ENCODE measurements around the gene HCFC1.

Gene HCFC1

GRCh38 chrX:153939573-153939972, 32.0 kb downstream of the HCFC1 start:
- intact Hi-C loops (cut with micrococcal nuclease): no loop called here
- Mint-ChIP-seq H3K36me3 (ENCODE audit: low read depth) (peaks cover 63% of the 10 kb centered on the region), H3K4me3 (peak overlapping the region; percentile 34)

DNA sequence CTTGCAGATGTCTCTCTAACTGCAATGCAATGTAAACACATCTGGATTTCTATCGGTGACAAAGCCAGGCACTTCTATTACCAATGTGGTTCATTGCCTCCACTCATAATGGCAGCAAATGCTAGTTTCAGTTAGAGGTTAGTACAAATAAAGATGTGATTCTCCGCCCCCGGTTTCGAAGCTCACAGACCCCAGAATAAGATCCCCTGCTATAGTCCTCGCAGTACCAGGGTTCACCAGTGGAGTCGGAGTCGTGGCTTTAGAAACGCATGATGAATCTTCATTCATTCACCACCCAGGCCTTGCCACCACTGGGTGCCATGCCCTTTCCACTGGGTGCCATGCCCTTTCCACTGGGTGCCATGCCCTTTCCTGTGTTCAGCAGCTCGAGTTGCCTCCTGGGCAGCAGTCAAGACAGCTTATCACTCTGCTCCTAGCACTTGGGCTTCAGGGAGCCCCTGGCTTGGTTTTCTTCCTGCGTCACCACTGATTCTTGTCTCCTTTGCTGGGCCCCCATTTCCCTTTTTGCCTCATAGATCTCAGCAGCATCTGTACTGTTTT, 33.3 kb downstream of the HCFC1 start:
- Mint-ChIP-seq H3K4me3 (no peak overlapping the region), H3K27ac (no peak overlapping the region), H3K36me3 (ENCODE audit: low read depth) (peaks cover 62% of the 10 kb centered on the region), H3K27me3 (no peaks in the 10 kb centered on the region), H3K4me1 (ENCODE audit: low read depth) (peaks cover 51% of the 10 kb centered on the region), H3K9me3 (no peaks in the 10 kb centered on the region)
- intact Hi-C loops (cut with micrococcal nuclease): no loop called here

More at GRCh38 chrX:153939573-153939972, 32.0 kb downstream of the HCFC1 start:
- peaks cover 52% of the 10 kb centered on the region for H3K4me1 Mint-ChIP-seq (ENCODE audit: low read depth)
- H3K27me3 Mint-ChIP-seq: no peaks in the 10 kb centered on the region
- no peaks in the 10 kb centered on the region for H3K9me3 Mint-ChIP-seq
- H3K27ac Mint-ChIP-seq: no peak overlapping the region

GRCh38 chrX:153937056-153937455, 34.6 kb downstream of the HCFC1 start:
- Mint-ChIP-seq H3K4me1 (ENCODE audit: low read depth) (peaks cover 40% of the 10 kb centered on the region), H3K4me3 (no peak overlapping the region), H3K27me3 (no peaks in the 10 kb centered on the region), H3K9me3 (no peaks in the 10 kb centered on the region), H3K27ac (no peak overlapping the region), H3K36me3 (ENCODE audit: low read depth) (peaks cover 62% of the 10 kb centered on the region)
- intact Hi-C loops (cut with micrococcal nuclease): no loop called here

GRCh38 chrX:153935326-153935851, 36.2 kb downstream of the HCFC1 start:
- H3K9me3 Mint-ChIP-seq: no peaks in the 10 kb centered on the region
- H3K27ac Mint-ChIP-seq: no peak overlapping the region
- intact Hi-C loops (cut with micrococcal nuclease): no loop called here

GRCh38 chrX:153934762-153935325, 36.8 kb downstream of the HCFC1 start, which contains the start of gene NAA10:
Gene NAA10 (minus strand): TSS chrX:153935037. CDS start chrX:153934904, 133 bp downstream.
- peak within 1 kb of the TSS; percentile 81 for H3K4me3 Mint-ChIP-seq
- peaks cover 45% of the 10 kb centered on the region for H3K4me1 Mint-ChIP-seq (ENCODE audit: low read depth)
- H3K27ac Mint-ChIP-seq: peak within 1 kb of the TSS; percentile 77
- H3K9me3 Mint-ChIP-seq: no peaks in the 10 kb centered on the region
- H3K36me3 Mint-ChIP-seq (ENCODE audit: low read depth): peaks cover 67% of the 10 kb centered on the region
- intact Hi-C loops (cut with micrococcal nuclease): no loop called here
- H3K27me3 Mint-ChIP-seq: no peaks in the 10 kb centered on the region

More at GRCh38 chrX:153935326-153935851, 36.2 kb downstream of the HCFC1 start:
- peaks cover 45% of the 10 kb centered on the region for H3K4me1 Mint-ChIP-seq (ENCODE audit: low read depth)
- no peaks in the 10 kb centered on the region for H3K27me3 Mint-ChIP-seq
- H3K36me3 Mint-ChIP-seq (ENCODE audit: low read depth): peaks cover 67% of the 10 kb centered on the region
- peak overlapping the region; percentile 50 for H3K4me3 Mint-ChIP-seq

DNA sequence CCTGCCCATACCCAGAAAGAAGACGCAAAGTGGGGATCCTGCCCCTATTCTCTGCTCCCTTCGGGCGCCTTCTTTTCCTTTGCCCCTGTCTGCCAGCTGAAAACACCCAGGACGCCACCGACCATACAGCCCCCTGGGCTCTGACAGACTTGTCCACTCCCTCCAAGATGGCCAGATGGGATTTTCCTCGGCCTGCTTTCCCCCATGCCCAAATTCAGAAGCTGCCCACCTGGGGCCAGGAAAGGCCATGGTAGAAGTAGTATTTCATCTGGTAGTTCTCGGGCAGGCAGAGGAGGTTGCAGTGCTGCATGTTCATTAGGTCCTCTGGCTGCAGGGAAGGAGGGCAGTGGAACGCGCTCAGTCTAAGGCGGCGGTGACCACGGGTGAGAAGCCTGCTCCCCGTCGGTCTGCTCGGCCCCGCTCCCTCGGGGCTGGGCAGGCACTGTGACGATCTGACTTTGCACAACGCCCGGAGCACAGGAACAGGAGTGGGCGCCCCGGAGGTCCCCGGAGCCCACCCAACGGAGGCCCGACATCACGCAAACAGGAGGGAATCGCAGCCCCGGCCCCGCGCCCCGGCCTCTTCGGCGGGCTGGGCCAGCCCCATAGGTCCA, 37.4 kb downstream of the HCFC1 start:
- peaks cover 67% of the 10 kb centered on the region for H3K36me3 Mint-ChIP-seq (ENCODE audit: low read depth)
- peaks cover 44% of the 10 kb centered on the region for H3K4me1 Mint-ChIP-seq (ENCODE audit: low read depth)
- intact Hi-C loops (cut with micrococcal nuclease): no loop called here
- H3K4me3 Mint-ChIP-seq: peak overlapping the region; percentile 81
- H3K27ac Mint-ChIP-seq: peak overlapping the region; percentile 77
- H3K27me3 Mint-ChIP-seq: no peaks in the 10 kb centered on the region
- no peaks in the 10 kb centered on the region for H3K9me3 Mint-ChIP-seq

DNA sequence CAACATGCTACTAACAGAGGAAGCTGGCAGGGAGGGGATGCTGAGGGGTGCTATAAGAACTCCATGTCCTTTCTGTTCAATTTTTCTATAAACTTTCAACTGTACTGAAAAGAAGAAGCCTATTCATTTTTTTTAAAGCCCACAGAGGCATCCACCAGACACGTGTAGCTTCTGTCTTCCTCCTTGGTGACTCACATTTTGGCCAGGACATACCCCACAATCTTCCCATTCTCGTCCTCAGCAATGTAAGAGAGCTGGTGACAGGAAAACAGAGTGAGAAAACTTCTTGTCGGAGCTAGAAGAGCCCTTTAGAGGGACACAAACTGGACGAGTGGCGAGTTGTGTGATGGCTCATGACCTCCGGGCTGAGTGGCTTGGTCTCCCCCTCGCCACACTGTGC, 37.9 kb downstream of the HCFC1 start:
- Mint-ChIP-seq H3K27ac (peak overlapping the region; percentile 77), H3K4me3 (peak overlapping the region; percentile 81)
- intact Hi-C loops (cut with micrococcal nuclease): no loop called here

DNA sequence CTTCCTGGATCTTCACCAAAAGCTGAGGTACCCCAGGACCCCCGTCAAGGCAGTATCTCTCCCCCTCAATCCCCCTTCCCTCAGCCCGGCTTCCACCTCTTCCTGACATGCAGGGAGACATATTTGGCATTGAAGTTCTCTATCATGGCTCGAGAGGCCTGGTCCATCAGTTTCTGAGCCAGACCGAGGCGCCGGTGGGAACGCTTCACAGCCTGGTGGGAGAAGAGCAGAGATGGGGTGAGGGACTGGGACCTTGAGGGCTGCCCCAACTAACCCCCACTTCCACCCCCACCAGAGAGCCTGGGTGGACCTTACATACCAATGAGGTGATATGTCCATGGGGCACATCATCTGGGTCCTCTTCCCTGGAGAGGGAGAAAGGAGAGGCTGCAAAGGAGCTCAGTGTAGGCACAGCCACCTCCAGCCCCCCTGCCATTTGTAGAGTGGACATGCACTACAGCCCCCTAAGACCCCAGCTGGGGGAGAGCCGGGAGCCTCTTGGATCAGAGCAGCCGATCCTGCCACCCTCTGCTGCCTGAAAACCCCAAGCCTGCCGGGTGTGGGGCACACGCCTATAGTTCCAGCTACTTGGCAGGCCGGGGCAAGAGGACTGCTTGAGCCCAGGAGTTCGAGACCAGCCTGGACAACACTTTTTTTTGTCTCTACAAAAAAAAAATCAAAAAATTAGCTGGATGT, 39.2 kb downstream of the HCFC1 start:
- Mint-ChIP-seq H3K4me1 (ENCODE audit: low read depth) (peaks cover 45% of the 10 kb centered on the region), H3K27me3 (no peaks in the 10 kb centered on the region), H3K27ac (no peak overlapping the region), H3K4me3 (no peak overlapping the region), H3K9me3 (no peaks in the 10 kb centered on the region), H3K36me3 (ENCODE audit: low read depth) (peaks cover 60% of the 10 kb centered on the region)
- intact Hi-C loops (cut with micrococcal nuclease): no loop called here

More for the DNA sequence above, 37.9 kb downstream of the HCFC1 start:
- H3K9me3 Mint-ChIP-seq: no peaks in the 10 kb centered on the region
- peaks cover 64% of the 10 kb centered on the region for H3K36me3 Mint-ChIP-seq (ENCODE audit: low read depth)
- peaks cover 46% of the 10 kb centered on the region for H3K4me1 Mint-ChIP-seq (ENCODE audit: low read depth)
- no peaks in the 10 kb centered on the region for H3K27me3 Mint-ChIP-seq

GRCh38 chrX:153931748-153932147, 39.9 kb downstream of the HCFC1 start:
- intact Hi-C loops (cut with micrococcal nuclease): no loop called here
- Mint-ChIP-seq H3K9me3 (no peaks in the 10 kb centered on the region), H3K4me1 (ENCODE audit: low read depth) (peaks cover 50% of the 10 kb centered on the region), H3K36me3 (ENCODE audit: low read depth) (peaks cover 59% of the 10 kb centered on the region), H3K4me3 (no peak overlapping the region), H3K27me3 (no peaks in the 10 kb centered on the region), H3K27ac (peak overlapping the region; percentile 95)

- Mint-ChIP-seq H3K27ac (peak overlapping the region; percentile 95), H3K27me3 (no peaks in the 10 kb centered on the region), H3K4me1 (ENCODE audit: low read depth) (peaks cover 51% of the 10 kb centered on the region), H3K4me3 (no peak overlapping the region), H3K9me3 (no peaks in the 10 kb centered on the region), H3K36me3 (ENCODE audit: low read depth) (peaks cover 60% of the 10 kb centered on the region)
- intact Hi-C loops (cut with micrococcal nuclease): no loop called here
These were observed 40.5 kb downstream of the HCFC1 start for GRCh38 chrX:153931151-153931550.

DNA sequence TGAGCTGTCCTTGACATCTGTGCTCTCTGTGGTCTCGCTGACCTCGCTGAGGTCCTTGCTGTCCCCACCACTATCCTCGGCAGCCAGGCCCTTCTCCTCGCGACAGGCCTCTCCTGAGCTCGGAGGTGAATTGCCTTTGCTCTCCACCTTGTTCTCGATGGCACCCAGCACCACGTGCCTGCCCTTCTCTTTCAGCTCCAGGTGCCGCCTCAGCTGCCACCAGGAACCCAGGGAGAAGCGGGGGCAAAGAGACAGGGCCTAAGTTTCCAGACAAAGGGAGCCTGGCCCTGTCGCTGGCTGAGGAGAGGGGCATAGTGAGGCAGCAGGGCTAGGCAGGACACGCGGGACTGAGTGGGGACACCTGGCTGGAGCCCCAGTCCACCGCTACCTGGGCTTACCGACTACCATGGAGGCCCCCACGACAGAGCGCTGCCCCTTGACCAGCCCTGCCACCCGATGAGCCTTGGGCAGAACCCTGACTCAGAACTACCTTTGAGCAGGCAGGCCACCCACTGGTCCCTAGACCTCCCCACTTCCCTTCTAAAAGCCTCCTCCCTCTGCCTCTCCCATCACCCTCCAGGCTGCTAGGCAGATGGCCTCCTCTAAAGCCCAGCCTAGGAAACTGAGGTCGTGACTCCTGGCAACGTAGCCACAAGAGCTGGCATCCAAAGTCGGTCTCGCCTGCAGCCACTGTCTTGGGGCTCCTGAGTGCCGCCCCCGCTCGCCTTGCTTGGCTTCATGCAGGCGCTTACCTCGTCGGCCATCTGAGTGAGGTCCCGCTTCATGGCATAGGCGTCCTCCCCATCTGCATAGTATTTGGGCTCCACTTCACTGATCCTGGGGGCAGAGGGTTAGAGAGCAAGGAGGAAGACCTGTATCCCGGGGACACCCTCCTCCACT, 41.4 kb downstream of the HCFC1 start:
- H3K36me3 Mint-ChIP-seq (ENCODE audit: low read depth): peaks cover 67% of the 10 kb centered on the region
- no peaks in the 10 kb centered on the region for H3K27me3 Mint-ChIP-seq
- H3K4me1 Mint-ChIP-seq (ENCODE audit: low read depth): peaks cover 51% of the 10 kb centered on the region
- H3K27ac Mint-ChIP-seq: peak overlapping the region; percentile 95
- intact Hi-C loops (cut with micrococcal nuclease): no loop called here
- no peak overlapping the region for H3K4me3 Mint-ChIP-seq
- no peaks in the 10 kb centered on the region for H3K9me3 Mint-ChIP-seq

- Mint-ChIP-seq H3K9me3 (no peaks in the 10 kb centered on the region), H3K4me1 (ENCODE audit: low read depth) (peaks cover 51% of the 10 kb centered on the region), H3K27me3 (no peaks in the 10 kb centered on the region), H3K27ac (peak overlapping the region; percentile 95), H3K36me3 (ENCODE audit: low read depth) (peaks cover 70% of the 10 kb centered on the region), H3K4me3 (no peak overlapping the region)
- intact Hi-C loops (cut with micrococcal nuclease): no loop called here
These were observed 42.0 kb downstream of the HCFC1 start for GRCh38 chrX:153929576-153929975.

DNA sequence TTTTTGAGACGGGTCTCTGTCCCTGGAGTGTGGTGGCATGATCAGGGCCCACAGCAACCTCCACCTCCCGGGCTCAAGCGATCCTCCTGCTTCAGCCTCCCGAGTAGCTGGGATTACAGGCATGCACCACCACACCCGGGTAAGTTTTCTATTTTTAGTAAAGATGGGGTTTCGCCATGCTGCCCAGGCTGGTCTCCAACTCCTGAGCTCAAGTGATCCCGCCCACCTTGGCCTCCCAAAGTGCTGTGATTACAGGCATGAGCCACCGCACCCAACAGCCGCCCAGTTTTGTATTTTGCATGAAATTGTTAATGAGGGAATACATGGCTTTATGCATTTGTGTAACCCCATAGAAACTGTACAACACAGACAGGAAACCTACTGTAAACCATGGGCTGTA, 42.8 kb downstream of the HCFC1 start:
- Mint-ChIP-seq H3K9me3 (no peaks in the 10 kb centered on the region), H3K36me3 (ENCODE audit: low read depth) (peaks cover 72% of the 10 kb centered on the region), H3K27me3 (no peaks in the 10 kb centered on the region), H3K4me1 (ENCODE audit: low read depth) (peaks cover 50% of the 10 kb centered on the region), H3K4me3 (peak overlapping the region; percentile 37), H3K27ac (peak overlapping the region; percentile 95)
- intact Hi-C loops (cut with micrococcal nuclease): no loop called here
